ENCODE measurements around the gene TMEM219. TPM values are rescaled to one million over a fixed set of nuclear protein-coding genes. Genes with fewer than 3 reads are reported as not detected.

The TMEM219 gene
- total and polyA plus RNA-seq, 10 of the 15 experiments (the other 5 are each of a cell fraction or from before 2014, with no cell fraction given), result 33.6 to 74.6 (median 56.5) TPM

GRCh38 chr16:29973384-29974246 is 11.7 kb downstream of the TMEM219 start, which contains the start of gene TAOK2 (continued):
- TF ChIP-seq EED (IDR thresholded peaks at IDR 0.05; ENCODE audit: low read depth) (peak; percentile 88), RELB (IDR thresholded peaks at IDR 0.05; ENCODE audit: low read depth) (peak; percentile 82), BHLHE40 (IDR thresholded peaks at IDR 0.05; ENCODE audit: borderline replicate concordance in 1 of 2, low read depth in 2 of 2, low read length in 1 of 2) (peak in 1 of 2 experiments; percentile 66; a peak in 2 of 4 replicates), POLR2AphosphoS5 (IDR thresholded peaks at IDR 0.05; ENCODE audit: low read length) (peak; percentile 83; the same call in 1 of the 2 replicates)

GRCh38 chr16:29974291-29975133 is 12.6 kb downstream of the TMEM219 start:
- no peaks in the 10 kb centered on the region for H3K27me3 ChIP-seq (replicated peaks in 1 of 2; ENCODE audit: control insufficient read depth in 2 of 2, insufficient read depth in 2 of 2, low read length in 1 of 2)
- H3K4me2 ChIP-seq (ENCODE audit: control insufficient read depth, insufficient read depth), result peak overlapping the region; percentile 91
- ATAC-seq (peak; percentile 40), FAIRE-seq (no peak), DNase-seq (ENCODE audit: low read depth, low spot score) (no peak)
- intact Hi-C loops (cut with micrococcal nuclease; ENCODE audit: unreplicated experiment), result no loop called here
- peak overlapping the region; percentile 90 for H3K27ac ChIP-seq (ENCODE audit: control insufficient read depth, insufficient read depth)
- peaks cover 11 to 14% of the 10 kb centered on the region in 2 experiments for H3K36me3 ChIP-seq (ENCODE audit: control insufficient read depth in 2 of 2, insufficient read depth in 2 of 2, low read length in 1 of 2)
- peak overlapping the region; percentile 99 for H3K4me3 ChIP-seq
- 1% methylated on average over 30 of the region's 31 CpGs for WGBS (ENCODE audit: insufficient coverage, insufficient replicate concordance, low lambda C conversion rate, missing lambda C conversion rate)
- H2AFZ ChIP-seq (ENCODE audit: control insufficient read depth, low read depth, low read length), result no peak overlapping the region
- H3K9me3 ChIP-seq (replicated peaks; ENCODE audit: control insufficient read depth, insufficient read depth, low read length), result no peaks in the 10 kb centered on the region; the same call in 2 of the 3 replicates
- ChIA-PET RAD21 (ENCODE audit: unreplicated experiment) (interaction anchor here (2.3 kb wide), 1 partner anchor 12 kb away, joined by 19 read pairs; the partner anchor contains the start of gene TMEM219), POLR2A (interaction anchor here (0.6 to 6.0 kb wide), 9 partner anchors 13 to 1296 kb away, joined by 3 to 53 read pairs (median 9); partner anchors contain the start of genes HIRIP3, INO80E, KCTD13 and PAGR1), CTCF (interaction anchor here (1.5 to 2.8 kb wide), 5 partner anchors 12 to 157 kb away, joined by 5 to 14 read pairs (median 8); partner anchors contain the start of genes KCTD13 and TMEM219), SMC1A (ENCODE audit: uncharacterized antibody, unreplicated experiment) (interaction anchor here (1.9 to 3.2 kb wide), 3 partner anchors 12 to 19 kb away, joined by 4 to 20 read pairs (median 11); partner anchors contain the start of gene TMEM219)
- in situ Hi-C loops (cut with MboI), result no loop called here
- H3K79me2 ChIP-seq (ENCODE audit: control insufficient read depth, insufficient read depth, low read length), result peaks cover 37% of the 10 kb centered on the region
- H4K20me1 ChIP-seq (ENCODE audit: control insufficient read depth, insufficient read depth), result no peaks in the 10 kb centered on the region
- BruUV-seq (replicated peaks), result no TSS peak
- H3K9ac ChIP-seq (ENCODE audit: control insufficient read depth, insufficient read depth, low read length), result peak overlapping the region; percentile 86
- peaks cover 9% of the 10 kb centered on the region for H3K4me1 ChIP-seq (ENCODE audit: control insufficient read depth, insufficient read depth, low read length)
- TF ChIP-seq POLR2AphosphoS2 (IDR thresholded peaks at IDR 0.05; ENCODE audit: low read depth, low read length) (no peak), SPI1 (IDR thresholded peaks at IDR 0.05; ENCODE audit: borderline replicate concordance, insufficient read depth, low read depth, low read length) (peak; percentile 30; the same call in 1 of the 2 replicates), RCOR1 (conservative IDR thresholded peaks at IDR 0.05; ENCODE audit: low read depth, low read length) (no peak), NKRF (conservative IDR thresholded peaks at IDR 0.05) (no peak), ATF2 (IDR thresholded peaks at IDR 0.05; ENCODE audit: low read length) (no peak), USF1 (IDR thresholded peaks at IDR 0.05; ENCODE audit: borderline replicate concordance, extremely low read length, insufficient read depth, low read depth, low read length) (peak; percentile 2), BACH1 (IDR thresholded peaks at IDR 0.05; ENCODE audit: borderline replicate concordance) (0 out of 2 replicates have a peak, but pooled peaks have one; percentile 19)

Measured in GM12878 (cell line).